Colonic mucosa (tissue), 4 donors: ENCODE measurements around the gene IFI35. TPM values are rescaled to one million over a fixed set of nuclear protein-coding genes. Genes with fewer than 3 reads are reported as not detected.
"Not testable (repeated sequence)": the region's sequence is repeated elsewhere in the genome, so short reads cannot be mapped to it uniquely, and the experiment has no call there.

Experiments used
- DNase-seq: peaks from one replicate; pipeline ENCODE4 v3.0.0-alpha.2; 2020
- H3K27ac ChIP-seq: fragments of 200-600 bp; one replicate; pipeline ENCODE4 v1.8.0; 2021
- H3K27me3 ChIP-seq: fragments of 200-600 bp; one replicate; pipeline ENCODE4 v1.8.0; 2021
- H3K36me3 ChIP-seq: fragments of 200-600 bp; one replicate; pipeline ENCODE4 v1.8.0; 2021
- H3K4me1 ChIP-seq: fragments of 200-600 bp; one replicate; pipeline ENCODE4 v1.8.0; 2021; ENCODE audit warnings: mild to moderate bottlenecking
- H3K4me3 ChIP-seq: fragments of 200-600 bp; one replicate; pipeline ENCODE4 v1.8.0; 2021
- H3K9ac ChIP-seq, 2 donors: one replicate each; pipeline ENCODE4 v1.7.0; 2013; ENCODE audit warnings: control low read depth in 2 of 2, low read depth in 2 of 2, low read length in 2 of 2
- H3K9me3 ChIP-seq: fragments of 200-600 bp; one replicate; pipeline ENCODE4 v1.8.0; 2021
- intact Hi-C: fragments of 100-400 bp; cut with DNase I; formaldehyde crosslinking; loops from one replicate; pipeline ENCODE4 v1.14.1; 2022
- total RNA-seq, 2 donors: library from RNA; stranded (reverse); fragmentation: NEBNext Ultra II Directional in 1 of 2; extraction: Animal tissue kit (Norgen Biotek cat#: 25700) in 1 of 2; gene quantifications; one replicate each; pipeline ENCODE4 v1.2.1, GENCODE V29; 2021
- TF ChIP-seq, protein P1 (sequence below): fragments of 200-600 bp; IDR thresholded peaks from one replicate; pipeline ENCODE4 v1.8.0; 2022; ENCODE audit warnings: antibody characterized with exemption, mild to moderate bottlenecking
- donor health status: healthy.
- donor health status: DM: no; HTN: no; CAD: no.
- donor health status: DM: no; HTN: no; CAD: no.

IFI35 gene
- total RNA-seq: 10 to 100 TPM; 25.9 to 27.9 TPM

DNA sequence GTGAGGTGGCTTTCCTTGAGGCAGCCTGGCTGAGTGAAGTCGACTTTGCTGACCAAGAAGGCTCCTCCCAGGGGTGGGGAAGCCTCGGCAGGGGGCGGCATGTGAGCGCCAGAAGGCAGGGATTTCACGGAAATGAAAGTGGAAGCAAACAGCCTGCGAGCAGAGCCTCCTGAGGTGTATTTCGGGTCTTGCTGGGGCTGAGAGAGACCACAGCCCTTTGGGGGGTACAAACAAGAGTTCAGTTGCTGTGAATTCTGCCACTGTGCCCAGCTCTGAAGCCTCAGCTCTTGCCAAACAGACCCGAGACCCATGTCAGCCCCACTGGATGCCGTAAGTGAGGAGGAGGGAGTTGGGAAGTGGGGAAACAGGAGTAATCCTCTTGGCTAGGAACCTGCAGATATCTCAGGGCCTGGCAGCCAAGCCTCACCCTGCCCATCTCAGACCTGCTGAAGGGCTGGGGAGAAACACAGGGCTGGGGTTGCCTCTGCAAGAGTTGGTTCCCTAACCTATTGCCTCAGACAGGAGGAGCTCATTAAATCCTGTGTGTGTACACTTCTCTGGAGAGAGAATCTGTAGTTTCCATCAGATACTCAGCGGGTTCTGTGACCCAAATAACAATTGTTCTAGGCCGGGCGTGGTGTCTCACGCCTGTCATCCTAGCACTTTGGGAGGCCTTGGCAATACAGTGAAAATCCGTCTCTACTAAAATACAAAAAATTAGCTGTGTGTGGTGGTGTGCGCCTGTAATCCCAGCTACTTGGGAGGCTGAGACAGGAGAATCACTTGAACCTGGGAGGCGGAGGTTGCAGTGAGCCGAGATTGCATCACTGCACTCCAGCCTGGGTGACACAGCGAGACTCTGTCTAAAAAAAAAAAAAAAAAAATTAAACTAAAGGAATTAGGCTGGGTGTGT lies at the start of gene IFI35:
Gene IFI35, plus strand, starts transcription at position 146 of the 913 bp plus-strand sequence. Its CDS starts 164 bp downstream, at position 310.
- TF ChIP-seq, protein P1, sequence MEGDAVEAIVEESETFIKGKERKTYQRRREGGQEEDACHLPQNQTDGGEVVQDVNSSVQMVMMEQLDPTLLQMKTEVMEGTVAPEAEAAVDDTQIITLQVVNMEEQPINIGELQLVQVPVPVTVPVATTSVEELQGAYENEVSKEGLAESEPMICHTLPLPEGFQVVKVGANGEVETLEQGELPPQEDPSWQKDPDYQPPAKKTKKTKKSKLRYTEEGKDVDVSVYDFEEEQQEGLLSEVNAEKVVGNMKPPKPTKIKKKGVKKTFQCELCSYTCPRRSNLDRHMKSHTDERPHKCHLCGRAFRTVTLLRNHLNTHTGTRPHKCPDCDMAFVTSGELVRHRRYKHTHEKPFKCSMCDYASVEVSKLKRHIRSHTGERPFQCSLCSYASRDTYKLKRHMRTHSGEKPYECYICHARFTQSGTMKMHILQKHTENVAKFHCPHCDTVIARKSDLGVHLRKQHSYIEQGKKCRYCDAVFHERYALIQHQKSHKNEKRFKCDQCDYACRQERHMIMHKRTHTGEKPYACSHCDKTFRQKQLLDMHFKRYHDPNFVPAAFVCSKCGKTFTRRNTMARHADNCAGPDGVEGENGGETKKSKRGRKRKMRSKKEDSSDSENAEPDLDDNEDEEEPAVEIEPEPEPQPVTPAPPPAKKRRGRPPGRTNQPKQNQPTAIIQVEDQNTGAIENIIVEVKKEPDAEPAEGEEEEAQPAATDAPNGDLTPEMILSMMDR: peak; percentile 40

DNA sequence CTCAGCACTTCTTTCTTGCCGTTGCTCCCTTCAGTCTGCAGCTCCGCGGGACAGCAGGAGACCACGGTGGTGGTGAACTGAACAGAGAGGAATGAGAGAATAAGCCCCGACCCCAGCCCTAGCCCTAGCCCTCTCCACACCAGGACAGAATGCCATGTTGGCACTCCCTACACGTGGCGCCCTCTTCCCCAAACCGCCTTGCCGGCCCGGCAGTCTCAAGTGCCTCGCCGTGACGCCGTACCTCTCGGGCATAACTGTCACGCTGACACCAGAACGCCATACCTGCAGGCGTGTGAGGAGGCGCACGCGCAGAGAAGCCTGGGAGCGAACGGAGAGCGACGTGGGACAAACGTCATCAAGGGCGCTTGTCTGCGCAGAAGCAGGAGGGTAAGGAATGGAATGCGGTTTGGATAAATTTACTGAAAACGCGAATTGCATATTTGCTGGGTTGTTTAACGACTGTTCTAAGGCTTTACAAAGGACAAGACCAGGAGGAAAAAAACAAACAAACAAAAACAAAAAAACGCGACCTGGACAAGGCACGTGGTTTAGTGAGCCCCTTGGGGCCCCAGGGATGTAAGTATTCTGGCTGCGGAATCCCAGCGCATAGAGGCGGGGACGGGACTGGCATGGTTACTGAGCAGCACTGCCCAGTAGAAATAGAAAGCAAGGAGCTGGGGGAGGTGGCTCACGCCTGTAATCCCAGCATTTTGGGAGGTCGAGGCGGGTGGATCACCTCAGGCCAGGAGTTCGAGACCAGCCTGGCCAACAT lies 42.2 kb upstream of the IFI35 start, which contains the start of gene AARSD1:
Gene AARSD1, minus strand, starts transcription at position 294 of the 772 bp plus-strand sequence. Its CDS starts 14 bp downstream, at position 280.
- Histone ChIP-seq H3K9me3 (no peaks in the 10 kb centered on the region), H3K4me3 (peak within 1 kb of the TSS; percentile 69), H3K9ac (peak within 1 kb of the TSS; percentile 68 to 93), H3K27me3 (no peaks in the 10 kb centered on the region), H3K36me3 (no peaks in the 10 kb centered on the region), H3K4me1 (no peaks in the 10 kb centered on the region), H3K27ac (peak within 1 kb of the TSS; percentile 81)
- intact Hi-C loops: no loop called here
- TF ChIP-seq, protein P1: no peak
- DNase-seq: peak; percentile 96

More for the DNA sequence above, at the start of gene IFI35:
- Histone ChIP-seq H3K27me3 (no peaks in the 10 kb centered on the region), H3K4me3 (peak within 1 kb of the TSS; percentile 68), H3K9ac (peak within 1 kb of the TSS; percentile 79 to 100), H3K36me3 (peaks cover 6% of the 10 kb centered on the region), H3K4me1 (peaks cover 3% of the 10 kb centered on the region), H3K9me3 (no peaks in the 10 kb centered on the region), H3K27ac (peak within 1 kb of the TSS; percentile 94)
- intact Hi-C loops: no loop called here
- DNase-seq: peak; percentile 94

DNA sequence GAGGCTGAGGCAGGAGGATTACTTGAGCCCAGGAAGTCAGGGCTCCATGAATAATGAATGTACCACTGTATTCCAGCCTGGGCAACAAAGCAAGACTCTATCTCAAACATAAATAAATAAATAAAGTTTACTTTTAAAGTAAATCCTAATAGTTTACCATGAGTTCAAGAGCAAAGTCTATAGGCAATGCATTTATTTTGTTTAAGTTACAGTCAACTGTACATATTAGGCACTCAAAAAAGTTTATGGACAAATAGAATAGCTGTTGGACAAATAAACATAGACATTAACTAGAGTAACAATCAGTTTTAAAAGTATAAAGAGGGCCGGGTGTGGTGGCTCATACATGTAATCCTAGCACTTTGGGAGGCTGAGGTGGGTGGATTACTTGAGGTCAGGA lies 38.7 kb upstream of the IFI35 start:
- no peaks in the 10 kb centered on the region for H3K27me3 ChIP-seq
- no peaks in the 10 kb centered on the region for H3K4me1 ChIP-seq
- no peak overlapping the region for H3K9ac ChIP-seq
- no peaks in the 10 kb centered on the region for H3K9me3 ChIP-seq
- no peak overlapping the region for H3K27ac ChIP-seq
- DNase-seq: no peak
- no peaks in the 10 kb centered on the region for H3K36me3 ChIP-seq
- TF ChIP-seq, protein P1: no peak
- intact Hi-C loops: no loop called here
- no peak overlapping the region for H3K4me3 ChIP-seq

DNA sequence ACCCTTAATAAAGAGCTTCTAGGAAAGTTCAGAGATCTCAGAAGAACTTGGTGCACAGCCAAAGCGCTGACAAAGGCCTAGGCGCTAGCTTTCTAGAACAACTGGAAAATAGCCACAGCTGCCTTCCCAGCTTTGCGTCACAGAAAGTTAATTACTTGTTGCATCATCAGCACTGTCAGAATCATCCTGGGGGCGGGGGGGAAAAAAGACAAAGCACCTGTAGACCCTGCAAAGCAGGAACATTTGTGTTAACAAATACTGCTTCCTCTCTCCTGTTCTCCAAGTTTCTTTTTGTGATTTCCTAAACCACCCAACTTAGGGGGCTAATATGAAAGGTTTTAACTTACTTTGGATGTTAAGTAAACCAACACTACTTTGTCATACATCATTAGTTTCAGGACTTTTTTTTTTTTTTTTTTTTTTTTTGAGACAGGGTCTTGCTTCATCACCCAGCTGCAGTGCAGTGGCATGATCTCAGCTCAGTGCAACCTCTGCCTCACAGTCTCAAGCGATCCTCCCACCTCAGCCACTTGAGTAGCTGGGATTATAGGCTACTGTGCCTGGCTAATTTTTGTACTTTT lies 37.5 kb upstream of the IFI35 start:
- no peaks in the 10 kb centered on the region for H3K9me3 ChIP-seq
- H3K9ac ChIP-seq: no peak overlapping the region
- intact Hi-C loops: no loop called here
- H3K36me3 ChIP-seq: no peaks in the 10 kb centered on the region
- H3K4me1 ChIP-seq: no peaks in the 10 kb centered on the region
- no peak overlapping the region for H3K27ac ChIP-seq
- no peaks in the 10 kb centered on the region for H3K27me3 ChIP-seq
- TF ChIP-seq, protein P1: no peak
- H3K4me3 ChIP-seq: no peak overlapping the region
- no peak for DNase-seq

DNA sequence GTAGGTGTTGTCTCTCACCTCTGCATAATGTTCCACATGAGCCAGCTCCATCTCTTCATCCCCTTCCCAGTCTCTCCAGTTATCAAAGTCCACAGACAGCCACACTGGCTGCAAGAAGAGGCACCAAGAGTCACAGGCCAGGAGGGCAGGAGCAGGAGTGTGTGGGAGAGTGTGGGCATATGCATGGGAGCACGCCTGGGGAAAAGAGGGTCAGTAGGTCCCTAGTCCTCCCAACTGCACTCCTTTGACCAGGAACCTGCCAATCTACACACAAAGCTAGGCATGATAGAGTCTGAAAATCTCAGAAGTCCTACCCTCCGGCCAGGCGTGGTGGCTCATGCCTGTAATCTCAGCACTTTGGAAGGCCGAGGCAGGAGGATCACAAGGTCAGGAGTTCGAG lies 35.0 kb upstream of the IFI35 start:
- no peak for DNase-seq
- intact Hi-C loops: no loop called here
- no peak overlapping the region for H3K27ac ChIP-seq
- TF ChIP-seq, protein P1: no peak
- no peaks in the 10 kb centered on the region for H3K36me3 ChIP-seq
- H3K4me3 ChIP-seq: no peak overlapping the region
- no peaks in the 10 kb centered on the region for H3K4me1 ChIP-seq
- no peaks in the 10 kb centered on the region for H3K9me3 ChIP-seq
- H3K27me3 ChIP-seq: no peaks in the 10 kb centered on the region
- H3K9ac ChIP-seq: no peak overlapping the region

DNA sequence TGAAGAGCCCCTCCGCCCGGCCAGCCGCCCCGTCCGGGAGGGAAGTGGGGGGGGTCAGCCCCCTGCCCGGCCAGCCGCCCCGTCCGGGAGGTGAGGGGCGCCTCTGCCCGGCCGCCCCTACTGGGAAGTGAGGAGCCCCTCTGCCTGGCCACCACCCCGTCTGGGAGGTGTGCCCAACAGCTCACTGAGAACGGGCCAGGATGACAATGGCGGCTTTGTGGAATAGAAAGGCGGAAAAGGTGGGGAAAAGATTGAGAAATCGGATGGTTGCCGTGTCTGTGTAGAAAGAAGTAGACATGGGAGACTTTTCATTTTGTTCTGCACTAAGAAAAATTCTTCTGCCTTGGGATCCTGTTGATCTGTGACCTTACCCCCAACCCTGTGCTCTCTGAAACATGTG lies 33.3 kb upstream of the IFI35 start:
- H3K9ac ChIP-seq, H3K4me3 ChIP-seq, H3K9me3 ChIP-seq, DNase-seq, intact Hi-C loops, H3K27me3 ChIP-seq, H3K27ac ChIP-seq, H3K36me3 ChIP-seq, H3K4me1 ChIP-seq: not testable (repeated sequence)
